GM08714 (cell line): ENCODE results near the gene POLD4.
A peak's percentile ranks its signal among the peaks of the same experiment; 100 is the strongest.

Experiments
- H3K4me3 ChIP-seq: fragments of 200-500 bp; sonication (Bioruptor generic); 2 replicates; pipeline ENCODE4 v1.5.1; 2014; ENCODE audit warnings: mild to moderate bottlenecking, low read length, inconsistent platforms
- ZNF274 ChIP-seq: IDR thresholded peaks from 2 replicates; pipeline ENCODE4 v1.6.1; 2012; ENCODE audit warnings: mild to moderate bottlenecking, low read depth, low read length

POLD4 gene

GRCh38 chr11:67312187-67313021 is 40.9 kb downstream of the POLD4 start:
- no peak overlapping the region for H3K4me3 ChIP-seq
- TF ChIP-seq ZNF274 = no peak

GRCh38 chr11:67311556-67312082 is 41.7 kb downstream of the POLD4 start:
- TF ChIP-seq ZNF274 = no peak
- no peak overlapping the region for H3K4me3 ChIP-seq

- TF ChIP-seq ZNF274 = no peak
- H3K4me3 ChIP-seq = no peak overlapping the region
Measured at GRCh38 chr11:67311051-67311555, 42.2 kb downstream of the POLD4 start.

- H3K4me3 ChIP-seq = no peak overlapping the region
- no peak for TF ChIP-seq ZNF274
Measured at GRCh38 chr11:67310246-67311050, 42.9 kb downstream of the POLD4 start.

GRCh38 chr11:67309661-67310061 is 43.7 kb downstream of the POLD4 start:
- no peak for TF ChIP-seq ZNF274
- no peak overlapping the region for H3K4me3 ChIP-seq

GRCh38 chr11:67309166-67309565 is 44.2 kb downstream of the POLD4 start:
- TF ChIP-seq ZNF274 = no peak
- H3K4me3 ChIP-seq = no peak overlapping the region

- TF ChIP-seq ZNF274 = no peak
- no peak overlapping the region for H3K4me3 ChIP-seq
Measured at GRCh38 chr11:67308031-67308866, 45.1 kb downstream of the POLD4 start.

- no peak for TF ChIP-seq ZNF274
- no peak overlapping the region for H3K4me3 ChIP-seq
Measured at GRCh38 chr11:67307545-67308001, 45.8 kb downstream of the POLD4 start.

- no peak for TF ChIP-seq ZNF274
- H3K4me3 ChIP-seq = no peak overlapping the region
Measured at GRCh38 chr11:67306769-67307544, 46.4 kb downstream of the POLD4 start.

GRCh38 chr11:67304511-67305113 is 48.7 kb downstream of the POLD4 start:
- no peak for TF ChIP-seq ZNF274
- H3K4me3 ChIP-seq = no peak overlapping the region

- H3K4me3 ChIP-seq = peak overlapping the region; percentile 39; the same call in 1 of the 2 replicates
- TF ChIP-seq ZNF274 = no peak
Measured at GRCh38 chr11:67303835-67304411, 49.4 kb downstream of the POLD4 start.

GRCh38 chr11:67303132-67303834 is 50.1 kb downstream of the POLD4 start, which contains the start of gene SSH3:
Gene SSH3, plus strand, starts transcription at chr11:67303530. Its CDS starts 96 bp downstream, at chr11:67303626.
- no peak for TF ChIP-seq ZNF274
- peak within 1 kb of the TSS; percentile 39; the same call in 1 of the 2 replicates for H3K4me3 ChIP-seq
